Inferior parietal cortex (tissue), 1 donor: ENCODE measurements around the gene FHAD1.

Experiments
- DNase-seq: peaks from one replicate; pipeline ENCODE4 v3.0.0-alpha.2; 2016; ENCODE audit errors: extremely low spot score

FHAD1 gene

GRCh38 chr1:15248216-15248615 lies 1.2 kb downstream of the FHAD1 start:
- DNase-seq = no peak

DNA sequence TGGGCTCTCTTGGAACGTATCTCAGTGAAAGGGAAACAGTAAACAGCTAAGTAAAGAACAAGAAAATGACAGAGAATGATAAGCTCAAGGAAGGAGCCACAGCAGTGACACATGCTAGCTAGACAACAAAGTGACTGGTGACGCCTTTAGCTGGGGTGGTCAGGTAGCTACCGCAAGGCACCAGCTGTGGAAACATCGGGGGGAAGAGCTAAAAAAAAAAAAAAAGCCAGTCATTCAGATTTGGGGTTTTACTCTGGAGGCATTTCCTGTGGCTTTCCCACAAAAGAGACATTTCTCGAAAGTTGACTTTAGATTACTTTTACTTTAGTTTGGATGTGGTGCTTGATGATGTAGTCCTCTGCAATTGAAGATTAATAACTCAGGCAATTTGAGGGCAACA lies 2.1 kb downstream of the FHAD1 start:
- no peak for DNase-seq

DNA sequence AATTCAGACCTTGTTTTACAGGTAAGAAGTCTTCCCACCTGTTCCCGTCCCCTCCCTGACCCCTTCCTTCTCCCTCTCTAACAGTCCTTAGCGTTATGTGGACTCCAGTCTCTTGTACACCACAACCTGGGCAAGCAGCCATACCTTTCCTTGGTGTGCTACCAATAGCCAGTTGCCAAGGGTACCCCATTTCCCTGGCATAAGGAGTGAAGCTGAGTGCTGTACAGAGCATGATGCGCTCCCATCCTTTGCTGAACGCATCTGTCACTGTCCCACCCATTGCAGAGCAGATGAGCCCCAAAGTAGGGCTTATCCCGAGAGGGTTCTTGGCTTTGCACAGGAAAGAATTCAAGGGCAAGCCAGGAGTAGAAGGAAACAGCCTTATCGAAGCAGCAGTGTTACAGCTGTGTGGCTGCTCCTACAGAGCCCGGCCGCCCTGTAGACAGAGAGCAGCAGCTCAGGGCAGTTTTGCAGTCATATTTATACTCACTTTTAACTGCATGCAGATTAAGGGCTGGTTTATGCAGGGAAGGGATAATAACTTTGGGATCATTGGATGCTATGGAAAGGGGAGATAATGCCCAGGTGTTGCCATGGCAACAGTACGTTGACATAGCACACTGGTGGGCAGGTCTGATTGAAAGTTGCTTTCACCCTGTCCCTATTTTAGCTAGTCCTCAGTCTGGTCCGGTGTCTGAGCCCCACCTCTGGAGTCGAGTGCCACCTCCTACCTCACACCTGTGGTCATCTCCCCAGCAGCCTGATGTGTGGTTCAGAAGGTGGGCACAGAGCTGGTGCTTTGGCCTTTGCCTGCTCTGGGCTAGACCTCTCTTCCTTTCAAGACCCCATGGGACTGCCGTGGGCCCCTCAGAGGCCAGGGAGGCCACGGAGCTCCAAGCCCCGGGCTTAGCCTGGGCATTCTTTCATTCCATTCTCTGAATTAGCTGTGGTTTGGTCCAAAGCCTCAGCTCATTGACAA lies 5.1 kb downstream of the FHAD1 start:
- no peak for DNase-seq

DNA sequence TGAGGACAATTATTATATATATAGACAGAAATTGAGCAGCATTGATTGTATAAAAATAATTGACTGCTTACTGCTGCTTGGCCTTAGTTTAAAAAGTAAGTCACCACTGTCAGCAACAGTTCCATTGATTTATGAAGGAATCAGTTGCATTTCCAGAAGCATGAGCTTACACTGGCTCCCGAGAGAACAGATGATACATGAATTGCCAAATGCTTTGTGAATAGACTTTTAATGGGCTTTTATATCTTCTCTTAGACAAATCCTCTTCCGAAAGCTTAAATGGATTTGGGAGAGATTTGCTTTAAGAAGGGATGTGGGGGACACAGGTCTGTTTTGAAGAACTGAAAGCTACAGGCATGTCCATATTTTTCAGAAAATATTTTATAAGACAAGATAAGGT lies 7.5 kb downstream of the FHAD1 start:
- DNase-seq = no peak

GRCh38 chr1:15255582-15256149 lies 8.6 kb downstream of the FHAD1 start:
- DNase-seq = no peak

DNA sequence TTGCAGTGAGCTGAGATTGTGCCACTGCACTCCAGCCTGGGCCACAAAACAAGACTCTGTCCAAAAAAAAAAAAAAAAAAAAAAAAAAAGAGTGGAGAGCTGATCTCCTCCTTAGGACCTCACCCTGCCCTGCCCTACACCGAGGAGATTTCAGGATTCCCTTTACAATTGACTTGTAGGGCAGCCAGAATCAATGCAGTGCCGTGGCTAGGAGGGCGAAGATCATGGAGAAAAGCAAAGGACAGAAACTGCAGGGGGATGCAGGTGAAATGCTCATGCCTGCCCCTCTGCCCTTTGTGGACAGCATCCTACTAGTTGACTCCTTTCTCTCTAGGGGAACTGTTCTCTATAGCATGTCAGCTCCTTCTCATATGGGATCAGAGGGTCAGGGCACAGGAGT lies 9.6 kb downstream of the FHAD1 start:
- no peak for DNase-seq

DNA sequence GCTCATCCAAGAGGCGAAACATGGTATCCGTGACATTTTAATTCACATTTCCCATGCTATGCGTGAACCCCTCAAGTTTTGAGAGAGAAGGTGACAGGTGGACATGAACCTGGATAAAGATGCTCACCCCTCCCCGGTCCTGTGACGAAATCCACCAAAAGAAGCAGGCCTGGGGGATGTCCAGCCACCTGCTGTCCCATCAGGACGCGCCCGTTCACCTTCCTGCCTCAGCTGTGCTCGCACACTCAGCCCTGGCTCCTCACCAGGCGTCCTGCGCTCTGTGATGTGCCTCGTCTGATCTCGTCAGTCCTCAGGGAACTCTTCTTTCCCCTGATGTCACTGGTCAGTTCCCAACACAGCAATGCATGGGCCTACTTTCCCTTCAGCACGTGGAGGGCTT lies 10.3 kb downstream of the FHAD1 start:
- no peak for DNase-seq

DNA sequence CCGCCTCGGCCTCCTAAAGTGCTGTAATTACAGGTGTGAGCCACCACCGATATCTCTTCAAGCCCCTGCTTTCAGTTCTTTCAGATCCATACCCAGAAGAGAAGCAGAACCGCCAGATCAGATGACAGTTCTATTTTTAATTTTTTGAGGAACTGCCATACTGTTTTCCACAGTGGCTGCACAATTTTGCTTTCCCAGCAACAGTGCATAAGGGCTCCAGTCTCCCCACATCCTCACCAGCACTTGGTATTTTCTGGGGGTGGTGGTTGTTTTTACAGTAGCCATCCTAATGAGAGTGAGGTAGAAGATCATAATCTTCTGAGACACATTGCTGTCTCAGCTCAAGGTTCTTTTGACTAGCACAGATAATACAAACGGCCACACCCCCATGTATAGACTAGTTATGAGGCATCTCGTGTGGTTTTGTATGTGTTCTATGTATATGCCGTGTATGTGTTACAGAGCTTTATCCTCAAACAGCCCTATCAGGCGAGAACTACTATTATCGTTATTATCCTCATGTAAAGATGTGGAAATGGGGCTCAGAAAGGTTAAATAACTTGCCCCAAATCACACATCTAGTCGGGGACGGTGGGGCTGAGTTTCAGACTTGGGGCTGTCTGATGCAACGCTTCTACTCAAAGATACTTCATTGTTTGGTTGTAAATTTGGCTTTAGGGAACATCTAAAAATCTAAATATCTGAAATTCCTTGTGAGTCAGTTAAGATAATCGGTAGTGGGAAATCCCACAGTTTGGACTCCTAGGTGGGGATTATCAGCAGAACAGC lies 12.0 kb downstream of the FHAD1 start:
- no peak for DNase-seq

DNA sequence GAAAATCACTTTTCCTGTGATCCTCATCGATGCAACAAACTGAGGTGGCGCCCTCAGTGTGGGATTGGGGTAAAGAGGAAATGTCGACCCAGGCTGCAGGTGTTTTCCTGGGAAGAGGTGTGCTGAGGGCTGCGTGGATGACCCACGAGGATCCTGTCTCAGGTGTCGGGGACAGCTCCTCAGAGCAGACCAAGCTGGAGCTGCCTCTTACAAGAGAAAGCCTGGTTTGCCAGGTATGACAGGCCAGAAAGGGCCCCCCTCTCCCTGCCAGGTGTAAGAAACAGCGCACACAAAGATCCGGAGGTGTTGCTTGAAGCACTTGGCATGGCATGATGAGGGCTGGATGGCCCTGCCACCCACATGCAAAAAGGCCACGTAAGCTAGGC lies 12.6 kb downstream of the FHAD1 start:
- DNase-seq = no peak

DNA sequence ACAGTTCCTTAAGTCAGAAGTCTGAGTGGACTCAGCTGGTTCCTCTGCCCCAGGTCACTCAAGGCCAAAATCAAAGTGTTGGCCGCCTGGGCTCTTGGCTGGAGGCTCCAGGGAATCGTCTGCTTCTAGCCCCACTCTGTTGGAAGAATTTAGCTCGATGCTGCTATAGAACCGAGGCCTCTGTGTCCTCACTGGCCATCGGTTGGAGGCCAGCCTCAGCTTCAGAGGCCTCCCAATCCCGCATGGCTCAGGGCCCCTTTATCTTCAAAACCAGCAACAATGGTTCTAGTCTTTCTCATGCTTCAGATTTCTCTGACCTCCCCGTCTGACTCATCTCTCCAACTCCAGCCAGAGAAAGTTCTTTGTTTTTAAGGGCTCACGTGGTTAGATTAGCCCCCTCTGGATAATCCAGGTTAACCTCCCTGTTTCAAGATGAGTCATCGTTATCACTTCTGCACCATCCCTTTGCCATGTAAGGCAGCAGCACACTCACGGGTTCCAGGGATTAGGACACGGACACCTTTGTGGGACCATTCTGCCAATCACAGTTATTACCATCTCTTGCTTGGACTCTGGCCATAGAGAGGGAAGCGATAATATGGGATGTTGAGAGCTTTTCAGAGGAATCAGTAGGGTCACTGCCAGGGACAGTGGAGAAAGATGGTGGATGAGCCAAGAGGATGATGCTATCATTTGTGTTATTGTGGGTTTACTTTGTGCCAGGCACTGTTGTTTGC lies 13.6 kb downstream of the FHAD1 start:
- no peak for DNase-seq

- DNase-seq = no peak
Observed at GRCh38 chr1:15261155-15262002, 14.4 kb downstream of the FHAD1 start.

GRCh38 chr1:15262003-15262377 lies 15.0 kb downstream of the FHAD1 start:
- DNase-seq = no peak

GRCh38 chr1:15262706-15263105 lies 15.7 kb downstream of the FHAD1 start:
- no peak for DNase-seq

DNA sequence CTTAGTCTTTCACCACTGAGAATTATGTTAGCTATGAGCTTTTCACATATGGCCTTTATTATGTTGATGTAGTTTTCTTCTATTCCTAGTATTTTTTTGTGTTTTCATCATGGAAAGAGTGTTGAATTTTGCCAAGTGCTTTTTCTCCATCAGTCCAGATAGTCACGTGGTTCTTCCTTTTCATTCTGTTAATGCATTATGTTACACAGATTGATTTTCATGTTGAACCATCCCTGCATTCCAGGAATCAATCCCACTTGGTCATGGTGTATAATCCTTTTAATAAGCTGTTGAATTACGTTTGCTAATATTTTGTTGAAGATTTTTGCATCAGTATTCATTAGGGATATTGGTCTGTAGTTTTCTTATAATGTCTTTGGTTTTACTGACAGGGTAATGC lies 17.7 kb downstream of the FHAD1 start:
- no peak for DNase-seq

GRCh38 chr1:15271196-15271595 lies 24.2 kb downstream of the FHAD1 start:
- DNase-seq = no peak

GRCh38 chr1:15272009-15272781 lies 25.2 kb downstream of the FHAD1 start:
- peak; percentile 84 for DNase-seq

GRCh38 chr1:15272782-15273127 lies 25.7 kb downstream of the FHAD1 start:
- no peak for DNase-seq

GRCh38 chr1:15273274-15273673 lies 26.3 kb downstream of the FHAD1 start:
- DNase-seq = no peak

DNA sequence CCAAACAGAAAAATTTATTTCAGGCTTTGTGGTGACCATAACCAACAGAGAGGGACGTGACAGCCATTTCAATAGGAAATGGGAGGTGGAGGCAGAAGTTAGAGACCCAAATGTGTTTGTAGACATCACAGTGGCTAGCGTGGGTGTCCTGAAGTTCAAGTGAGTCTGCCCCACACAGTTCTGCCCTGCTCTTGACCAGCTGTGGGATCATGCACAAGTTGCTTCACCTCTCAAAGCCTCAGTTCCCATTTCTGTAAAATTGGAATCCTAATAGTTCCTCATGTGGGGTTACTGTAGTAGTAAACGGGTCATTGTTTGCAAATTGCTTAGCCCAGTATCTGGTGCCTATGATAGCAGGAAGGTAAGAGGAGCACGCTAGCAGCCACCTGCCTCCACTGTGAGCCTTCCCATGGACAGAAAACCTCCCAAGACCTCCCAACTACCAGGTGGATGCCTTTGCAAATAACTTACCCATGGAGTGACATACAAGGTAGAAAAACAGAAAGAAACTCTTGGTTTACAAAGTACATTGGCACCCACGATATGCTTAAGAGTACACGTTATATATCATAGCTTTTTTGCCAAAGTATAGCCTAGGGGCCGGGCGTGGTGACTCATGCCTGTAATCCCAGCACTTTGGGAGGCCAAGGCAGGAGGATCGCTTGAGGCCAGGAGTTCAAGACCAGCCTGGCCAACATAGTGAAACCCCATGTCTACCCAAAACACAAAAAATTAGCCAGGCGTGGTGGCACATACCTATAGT lies 29.1 kb downstream of the FHAD1 start:
- no peak for DNase-seq
